K562 (cell line): ENCODE measurements around the gene RAMP2. TPM values are rescaled to one million over a fixed set of nuclear protein-coding genes. Genes with fewer than 3 reads are reported as not detected.
A peak's percentile ranks its signal among the peaks of the same experiment; 100 is the strongest.

Experiments used
- CHCHD3 ChIP-seq: fragments of 250-450 bp; sonication (Bioruptor Pico); IDR thresholded peaks from 2 replicates; pipeline ENCODE4 v2.1.2; 2022; ENCODE audit warnings: mild to moderate bottlenecking
- EZH2 ChIP-seq: IDR thresholded peaks from 2 replicates; pipeline ENCODE4 v1.6.1; 2012; ENCODE audit warnings: low read depth, mild to moderate bottlenecking, inconsistent platforms, low read length, borderline replicate concordance
- NFATC3 ChIP-seq: fragments of 450-650 bp; IDR thresholded peaks from 2 replicates; pipeline ENCODE4 v1.6.1; 2017; ENCODE audit warnings: mild to moderate bottlenecking
- REST ChIP-seq, 2 experiments: fragments of 450-650 bp; formaldehyde crosslinking in 1 of 2; IDR thresholded peaks; 2 replicates each; pipeline versions ENCODE4 v1.4.0 to v1.6.1; 2014 to 2020; ENCODE audit warnings: mild to moderate bottlenecking in 2 of 2, borderline replicate concordance in 1 of 2, low read depth in 1 of 2
- TEAD4 ChIP-seq, 2 experiments: sonication (generic) in 1 of 2; formaldehyde crosslinking in 1 of 2; IDR thresholded peaks; 2 replicates each; pipeline versions ENCODE4 v1.6.1 to v1.8.0; 2012 to 2022; ENCODE audit warnings: borderline replicate concordance in 1 of 2, inconsistent platforms in 1 of 2, low read length in 1 of 2, mild to moderate bottlenecking in 1 of 2, missing genetic modification reagents in 1 of 2
- ZNF197 ChIP-seq: fragments of 200-800 bp; sonication (Bioruptor generic); IDR thresholded peaks from 2 replicates; pipeline ENCODE4 v1.6.1; 2016; ENCODE audit warnings: low read depth, missing genetic modification characterization, missing compliant biosample characterization
- ZNF224 ChIP-seq: sonication (generic); formaldehyde crosslinking; IDR thresholded peaks from 2 replicates; pipeline ENCODE4 v1.8.0; 2022; ENCODE audit warnings: mild to moderate bottlenecking, missing genetic modification reagents
- polyA plus RNA-seq, 8 experiments: library from polyadenylated mRNA; depleted of rRNA in 4 of 8; stranded (reverse) in 5 of 8; unstranded in 3 of 8; fragments of >200 nt; fragmentation: Nextera tagmentation in 2 of 8; fragmentation: Illumina TruSeq in 1 of 8; extraction: Ambion mirVana in 2 of 8; extraction: Trizol in 1 of 8; gene quantifications; 2 replicates each; pipeline versions ENCODE4 v1.2.1 to v1.2.3, GENCODE V29; 2011 to 2014; ENCODE audit warnings: inconsistent platforms in 1 of 8, missing spikeins in 1 of 8
- total RNA-seq, 7 experiments: library from RNA; depleted of rRNA in 6 of 7; stranded (reverse); fragments of >200 nt in 6 of 7; fragmentation: Illumina TruSeq in 2 of 7; extraction: Trizol in 2 of 7; gene quantifications; 2 replicates each; pipeline versions ENCODE4 v1.2.1 to v1.2.3, GENCODE V29; 2011 to 2021; ENCODE audit warnings: low replicate concordance in 1 of 7
- TF ChIP-seq, protein P1 (sequence below), 3 experiments: fragments of 200-800 bp in 1 of 3; sonication (Bioruptor generic) in 1 of 3; sonication (generic) in 1 of 3; formaldehyde crosslinking in 1 of 3; IDR thresholded peaks; 2 replicates each; pipeline versions ENCODE4 v1.6.1 to v1.8.0; 2016 to 2022; ENCODE audit warnings: mild to moderate bottlenecking in 2 of 3, missing compliant biosample characterization in 2 of 3, missing genetic modification characterization in 2 of 3, missing genetic modification reagents in 1 of 3
- TF ChIP-seq, protein P2 (sequence below): sonication (generic); formaldehyde crosslinking; IDR thresholded peaks from 2 replicates; pipeline ENCODE4 v1.9.0; 2022; ENCODE audit warnings: mild to moderate bottlenecking, missing genetic modification reagents
- TF ChIP-seq, protein P3 (sequence below): fragments of 250-450 bp; sonication (Bioruptor Pico); IDR thresholded peaks from 2 replicates; pipeline ENCODE4 v1.5.0; 2021; ENCODE audit warnings: mild to moderate bottlenecking, borderline replicate concordance
- TF ChIP-seq, protein P4 (sequence below): fragments of 250-450 bp; sonication (Bioruptor Pico); IDR thresholded peaks from 2 replicates; pipeline ENCODE4 v1.4.0; 2020; ENCODE audit warnings: borderline replicate concordance

RAMP2 gene
- total and polyA plus RNA-seq, 9 of the 15 experiments (the other 6 are each of a cell fraction or from before 2014, with no cell fraction given): not detected

GRCh38 chr17:42773290-42774035 lies 12.4 kb downstream of the RAMP2 start, which contains the start of gene VPS25 (continued):
- TF ChIP-seq TEAD4 (IDR thresholded peaks at IDR 0.05; ENCODE audit: low read length) (peak; percentile 43; the same call in 1 of the 2 replicates), TEAD4 (CRISPR knock-in tag; IDR thresholded peaks at IDR 0.05; ENCODE audit: borderline replicate concordance) (no peak), EZH2 (no peak), ZNF197 (CRISPR knock-in tag) (no peak), ZNF224 (CRISPR knock-in tag) (no peak), REST (IDR thresholded peaks at IDR 0.05; ENCODE audit: borderline replicate concordance) (peak; percentile 11; the same call in 1 of the 2 replicates), REST (CRISPR knock-in tag; IDR thresholded peaks at IDR 0.05; ENCODE audit: low read depth) (no peak), CHCHD3 (CRISPR knock-in tag) (no peak), NFATC3 (no peak)
- TF ChIP-seq, protein P1, sequence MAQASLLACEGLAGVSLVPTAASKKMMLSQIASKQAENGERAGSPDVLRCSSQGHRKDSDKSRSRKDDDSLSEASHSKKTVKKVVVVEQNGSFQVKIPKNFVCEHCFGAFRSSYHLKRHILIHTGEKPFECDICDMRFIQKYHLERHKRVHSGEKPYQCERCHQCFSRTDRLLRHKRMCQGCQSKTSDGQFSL (CRISPR knock-in tag; IDR thresholded peaks at IDR 0.05): no peak
- TF ChIP-seq, protein P1 (tag; IDR thresholded peaks at IDR 0.05): no peak
- TF ChIP-seq, protein P2, sequence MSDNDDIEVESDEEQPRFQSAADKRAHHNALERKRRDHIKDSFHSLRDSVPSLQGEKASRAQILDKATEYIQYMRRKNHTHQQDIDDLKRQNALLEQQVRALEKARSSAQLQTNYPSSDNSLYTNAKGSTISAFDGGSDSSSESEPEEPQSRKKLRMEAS (CRISPR knock-in tag): peak; percentile 27; the same call in 1 of the 2 replicates
- TF ChIP-seq, protein P3, sequence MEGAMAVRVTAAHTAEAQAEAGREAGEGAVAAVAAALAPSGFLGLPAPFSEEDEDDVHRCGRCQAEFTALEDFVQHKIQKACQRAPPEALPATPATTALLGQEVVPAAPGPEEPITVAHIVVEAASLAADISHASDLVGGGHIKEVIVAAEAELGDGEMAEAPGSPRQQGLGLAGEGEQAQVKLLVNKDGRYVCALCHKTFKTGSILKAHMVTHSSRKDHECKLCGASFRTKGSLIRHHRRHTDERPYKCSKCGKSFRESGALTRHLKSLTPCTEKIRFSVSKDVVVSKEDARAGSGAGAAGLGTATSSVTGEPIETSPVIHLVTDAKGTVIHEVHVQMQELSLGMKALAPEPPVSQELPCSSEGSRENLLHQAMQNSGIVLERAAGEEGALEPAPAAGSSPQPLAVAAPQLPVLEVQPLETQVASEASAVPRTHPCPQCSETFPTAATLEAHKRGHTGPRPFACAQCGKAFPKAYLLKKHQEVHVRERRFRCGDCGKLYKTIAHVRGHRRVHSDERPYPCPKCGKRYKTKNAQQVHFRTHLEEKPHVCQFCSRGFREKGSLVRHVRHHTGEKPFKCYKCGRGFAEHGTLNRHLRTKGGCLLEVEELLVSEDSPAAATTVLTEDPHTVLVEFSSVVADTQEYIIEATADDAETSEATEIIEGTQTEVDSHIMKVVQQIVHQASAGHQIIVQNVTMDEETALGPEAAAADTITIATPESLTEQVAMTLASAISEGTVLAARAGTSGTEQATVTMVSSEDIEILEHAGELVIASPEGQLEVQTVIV: no peak
- TF ChIP-seq, protein P4, sequence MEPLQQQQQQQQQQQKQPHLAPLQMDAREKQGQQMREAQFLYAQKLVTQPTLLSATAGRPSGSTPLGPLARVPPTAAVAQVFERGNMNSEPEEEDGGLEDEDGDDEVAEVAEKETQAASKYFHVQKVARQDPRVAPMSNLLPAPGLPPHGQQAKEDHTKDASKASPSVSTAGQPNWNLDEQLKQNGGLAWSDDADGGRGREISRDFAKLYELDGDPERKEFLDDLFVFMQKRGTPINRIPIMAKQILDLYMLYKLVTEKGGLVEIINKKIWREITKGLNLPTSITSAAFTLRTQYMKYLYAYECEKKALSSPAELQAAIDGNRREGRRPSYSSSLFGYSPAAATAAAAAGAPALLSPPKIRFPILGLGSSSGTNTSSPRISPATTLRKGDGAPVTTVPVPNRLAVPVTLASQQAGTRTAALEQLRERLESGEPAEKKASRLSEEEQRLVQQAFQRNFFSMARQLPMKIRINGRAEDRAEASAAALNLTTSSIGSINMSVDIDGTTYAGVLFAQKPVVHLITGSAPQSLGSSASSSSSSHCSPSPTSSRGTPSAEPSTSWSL (CRISPR knock-in tag): no peak
